Endodermal cell (in vitro differentiated cells): Measurements from ENCODE around the gene RPS5. TPM values are rescaled to one million over a fixed set of nuclear protein-coding genes. Genes with fewer than 3 reads are reported as not detected.

ENCODE experiments used
- DNase-seq: peaks from one replicate; pipeline ENCODE4 v3.0.0-alpha.2; 2017
- H3K27ac ChIP-seq: 2 replicates; pipeline ENCODE4 v1.5.1; 2013; ENCODE audit warnings: mild to moderate bottlenecking, low read depth, low read length, moderate library complexity
- H3K27me3 ChIP-seq: 2 replicates; pipeline ENCODE4 v1.6.1; 2013; ENCODE audit warnings: mild to moderate bottlenecking, low read length, moderate library complexity; ENCODE audit not compliant: insufficient read depth, control insufficient read depth, poor library complexity, severe bottlenecking
- H3K36me3 ChIP-seq: 2 replicates; pipeline ENCODE4 v1.7.0; 2013; ENCODE audit warnings: mild to moderate bottlenecking, low read length, moderate library complexity; ENCODE audit not compliant: control insufficient read depth, insufficient read depth
- H3K4me1 ChIP-seq: one replicate; pipeline ENCODE4 v1.7.0; 2013; ENCODE audit warnings: low read length; ENCODE audit not compliant: control insufficient read depth, insufficient read depth
- H3K4me3 ChIP-seq: 2 replicates; pipeline ENCODE4 v1.5.1; 2013; ENCODE audit warnings: mild to moderate bottlenecking, low read length, moderate library complexity
- H3K9ac ChIP-seq: 2 replicates; pipeline ENCODE4 v1.6.1; 2013; ENCODE audit warnings: mild to moderate bottlenecking, low read length, moderate library complexity; ENCODE audit not compliant: poor library complexity, severe bottlenecking; ENCODE audit errors: extremely low read depth
- H3K9me3 ChIP-seq: 2 replicates; pipeline ENCODE4 v1.6.1; 2013; ENCODE audit warnings: mild to moderate bottlenecking, low read length, moderate library complexity; ENCODE audit not compliant: control insufficient read depth
- H3K27ac Mint-ChIP-seq: 2 replicates; pipeline ENCODE4 v1.8.0; 2020; ENCODE audit warnings: mixed read lengths
- H3K27me3 Mint-ChIP-seq: 2 replicates; pipeline ENCODE4 v1.8.0; 2021; ENCODE audit warnings: mild to moderate bottlenecking, mixed read lengths; ENCODE audit not compliant: insufficient read depth
- H3K36me3 Mint-ChIP-seq: 2 replicates; pipeline ENCODE4 v1.8.0; 2020; ENCODE audit warnings: low read depth, mixed read lengths
- H3K4me1 Mint-ChIP-seq: 2 replicates; pipeline ENCODE4 v1.8.0; 2020; ENCODE audit warnings: mixed read lengths
- H3K4me3 Mint-ChIP-seq: 2 replicates; pipeline ENCODE4 v1.8.0; 2020; ENCODE audit warnings: mild to moderate bottlenecking, moderate library complexity, mixed read lengths
- H3K9me3 Mint-ChIP-seq: 2 replicates; pipeline ENCODE4 v1.8.0; 2020; ENCODE audit warnings: mild to moderate bottlenecking, mixed read lengths
- WGBS, 2 experiments: methylation state at CpG; one replicate each; pipeline versions ENCODE4 v1.1.5 to v1.1.7; 2013; ENCODE audit warnings: missing lambda C conversion rate in 2 of 2, mixed read lengths in 1 of 2; ENCODE audit not compliant: insufficient coverage in 1 of 2, insufficient read length in 1 of 2; 5-methylcytosine and 5-hydroxymethylcytosine counted together
- total RNA-seq, 2 donors: library from RNA; stranded (reverse); fragmentation: NEBNext Ultra II Directional in 1 of 2; extraction: Animal tissue kit (Norgen Biotek cat#: 25700) in 1 of 2; gene quantifications; 2 replicates in 1 of 2; 3 replicates in 1 of 2; pipeline ENCODE4 v1.2.1, GENCODE V29; 2021
- TF ChIP-seq, protein P1 (sequence below): fragments of 200-600 bp; sonication (generic); conservative IDR thresholded peaks from 2 replicates; pipeline ENCODE4 v1.5.0; 2021; ENCODE audit warnings: antibody characterized with exemption, mild to moderate bottlenecking

The RPS5 gene
- total RNA-seq, 2 donors from 2014 or later, result 896 to 1,039 TPM

DNA sequence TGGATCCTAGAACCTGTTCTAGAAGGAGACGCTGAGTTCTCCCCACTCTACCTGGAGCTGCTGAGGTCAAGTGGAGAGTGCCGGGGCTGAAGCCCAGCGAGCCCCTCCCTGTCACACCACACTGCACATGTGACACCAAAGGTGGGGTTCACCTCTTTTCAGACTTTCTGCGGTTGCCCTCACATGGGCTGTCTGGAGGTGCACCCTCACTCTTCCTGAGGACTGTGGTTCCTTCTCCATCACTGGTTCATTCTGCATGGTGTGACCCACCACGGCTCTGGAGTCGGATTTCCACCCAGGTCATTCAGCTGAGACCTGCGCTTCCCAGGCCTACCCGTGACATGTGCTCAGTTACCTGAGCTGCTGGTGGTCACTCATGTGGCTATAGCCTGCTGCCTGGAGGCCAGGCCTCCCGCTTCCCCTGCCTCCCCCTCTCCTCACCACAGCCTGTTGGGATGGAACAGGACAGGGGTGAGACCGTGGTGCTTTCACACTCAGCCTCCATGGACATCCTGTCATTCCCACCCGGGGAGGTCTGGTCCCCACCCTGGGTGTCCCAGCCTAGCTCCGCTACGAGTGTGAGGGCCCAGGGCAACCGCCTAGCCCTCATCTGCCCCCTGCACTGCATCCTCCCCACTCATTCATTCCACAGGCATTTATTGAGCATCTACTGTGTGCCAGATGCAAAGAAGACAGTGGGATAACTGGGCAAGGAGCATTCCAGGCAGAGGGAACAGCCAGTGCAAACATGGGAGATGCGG, 33.2 kb upstream of the RPS5 start:
- Histone ChIP-seq H3K4me1 (no peaks in the 10 kb centered on the region), H3K36me3 (no peaks in the 10 kb centered on the region), H3K9me3 (no peaks in the 10 kb centered on the region), H3K9ac (no peak overlapping the region), H3K27me3 (no peaks in the 10 kb centered on the region), H3K27ac (no peak overlapping the region), H3K4me3 (no peak overlapping the region)
- no peaks in the 10 kb centered on the region for H3K36me3 Mint-ChIP-seq
- WGBS, 2 experiments, result 93 to 97% methylated on average over 12 to 15 of the region's 15 CpGs
- H3K27ac Mint-ChIP-seq, result no peak overlapping the region
- H3K9me3 Mint-ChIP-seq, result no peaks in the 10 kb centered on the region
- no peaks in the 10 kb centered on the region for H3K4me1 Mint-ChIP-seq
- H3K27me3 Mint-ChIP-seq, result peaks cover 37% of the 10 kb centered on the region
- no peak for DNase-seq
- TF ChIP-seq, protein P1, sequence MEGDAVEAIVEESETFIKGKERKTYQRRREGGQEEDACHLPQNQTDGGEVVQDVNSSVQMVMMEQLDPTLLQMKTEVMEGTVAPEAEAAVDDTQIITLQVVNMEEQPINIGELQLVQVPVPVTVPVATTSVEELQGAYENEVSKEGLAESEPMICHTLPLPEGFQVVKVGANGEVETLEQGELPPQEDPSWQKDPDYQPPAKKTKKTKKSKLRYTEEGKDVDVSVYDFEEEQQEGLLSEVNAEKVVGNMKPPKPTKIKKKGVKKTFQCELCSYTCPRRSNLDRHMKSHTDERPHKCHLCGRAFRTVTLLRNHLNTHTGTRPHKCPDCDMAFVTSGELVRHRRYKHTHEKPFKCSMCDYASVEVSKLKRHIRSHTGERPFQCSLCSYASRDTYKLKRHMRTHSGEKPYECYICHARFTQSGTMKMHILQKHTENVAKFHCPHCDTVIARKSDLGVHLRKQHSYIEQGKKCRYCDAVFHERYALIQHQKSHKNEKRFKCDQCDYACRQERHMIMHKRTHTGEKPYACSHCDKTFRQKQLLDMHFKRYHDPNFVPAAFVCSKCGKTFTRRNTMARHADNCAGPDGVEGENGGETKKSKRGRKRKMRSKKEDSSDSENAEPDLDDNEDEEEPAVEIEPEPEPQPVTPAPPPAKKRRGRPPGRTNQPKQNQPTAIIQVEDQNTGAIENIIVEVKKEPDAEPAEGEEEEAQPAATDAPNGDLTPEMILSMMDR, result no peak
- no peak overlapping the region for H3K4me3 Mint-ChIP-seq

DNA sequence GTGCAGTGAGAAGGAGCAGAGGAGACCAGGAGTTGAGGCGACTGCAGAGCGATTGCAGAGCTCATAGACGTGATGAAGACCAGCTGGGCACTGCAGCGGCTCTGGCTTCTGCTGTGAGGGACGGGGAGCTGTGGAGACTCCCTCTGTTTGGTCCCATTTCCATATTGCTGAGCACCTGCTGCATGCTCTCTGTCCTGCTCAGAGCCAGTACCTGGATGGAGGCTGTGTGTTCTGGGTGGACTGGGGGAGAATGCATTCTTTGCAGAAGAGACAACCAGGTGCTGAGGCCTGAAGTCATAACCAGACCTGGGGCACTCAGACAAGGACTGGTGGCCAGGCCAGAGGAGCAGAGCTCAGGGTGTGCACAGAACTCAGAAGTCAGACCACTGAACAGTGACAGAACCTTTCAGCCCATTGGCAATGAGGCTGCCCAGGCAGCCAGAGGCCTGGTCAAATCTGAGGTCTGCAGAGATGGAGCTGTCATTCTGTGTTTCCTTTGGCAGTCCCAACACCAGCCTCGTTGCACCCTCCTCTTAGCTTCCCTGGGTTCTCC, 32.5 kb upstream of the RPS5 start:
- peaks cover 31% of the 10 kb centered on the region for H3K27me3 Mint-ChIP-seq
- H3K36me3 ChIP-seq, result no peaks in the 10 kb centered on the region
- 90 to 93% methylated on average over 5 to 6 of the region's 6 CpGs for WGBS, 2 experiments
- no peaks in the 10 kb centered on the region for H3K4me1 Mint-ChIP-seq
- no peaks in the 10 kb centered on the region for H3K9me3 Mint-ChIP-seq
- H3K9ac ChIP-seq, result no peak overlapping the region
- no peak for DNase-seq
- no peaks in the 10 kb centered on the region for H3K9me3 ChIP-seq
- H3K4me3 ChIP-seq, result no peak overlapping the region
- H3K27ac ChIP-seq, result no peak overlapping the region
- H3K4me1 ChIP-seq, result no peaks in the 10 kb centered on the region
- TF ChIP-seq, protein P1, result no peak
- no peak overlapping the region for H3K27ac Mint-ChIP-seq
- no peaks in the 10 kb centered on the region for H3K36me3 Mint-ChIP-seq
- no peaks in the 10 kb centered on the region for H3K27me3 ChIP-seq
- no peak overlapping the region for H3K4me3 Mint-ChIP-seq

DNA sequence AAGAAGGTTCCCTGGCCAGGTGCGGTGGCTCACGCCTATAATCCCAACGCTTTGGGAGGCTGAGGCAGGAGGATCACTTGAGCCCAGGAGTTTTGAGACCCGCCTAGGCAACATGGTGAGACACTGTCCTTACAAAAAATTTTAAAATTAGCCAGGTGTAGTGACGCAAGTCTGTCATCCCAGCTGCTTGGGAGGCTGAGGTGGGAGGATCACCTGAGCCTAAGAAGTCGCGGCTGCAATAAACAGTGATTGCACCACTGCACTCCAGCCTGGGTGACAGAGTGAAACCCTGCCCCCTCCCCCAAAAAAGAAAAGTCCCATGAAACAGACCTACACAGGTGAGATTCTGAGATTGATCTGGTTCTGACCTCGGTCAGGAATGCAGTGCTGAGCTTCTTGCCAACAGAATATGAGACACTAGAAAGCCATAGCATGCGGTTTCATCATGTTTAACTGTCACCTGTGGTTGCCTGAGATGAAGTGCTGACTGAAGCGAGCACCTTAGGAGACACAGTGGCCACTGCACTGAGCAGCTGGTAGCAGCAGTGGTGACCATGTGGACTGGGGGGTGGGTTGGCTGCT, 31.8 kb upstream of the RPS5 start:
- Mint-ChIP-seq H3K9me3 (no peaks in the 10 kb centered on the region), H3K4me1 (no peaks in the 10 kb centered on the region), H3K36me3 (no peaks in the 10 kb centered on the region), H3K27me3 (peaks cover 23% of the 10 kb centered on the region), H3K27ac (no peak overlapping the region), H3K4me3 (no peak overlapping the region)
- no peak overlapping the region for H3K4me3 ChIP-seq
- H3K27ac ChIP-seq, result no peak overlapping the region
- DNase-seq, result no peak
- 88 to 96% methylated on average over 7 to 10 of the region's 10 CpGs for WGBS, 2 experiments
- H3K36me3 ChIP-seq, result no peaks in the 10 kb centered on the region
- H3K4me1 ChIP-seq, result no peaks in the 10 kb centered on the region
- no peaks in the 10 kb centered on the region for H3K27me3 ChIP-seq
- no peaks in the 10 kb centered on the region for H3K9me3 ChIP-seq
- no peak overlapping the region for H3K9ac ChIP-seq
- TF ChIP-seq, protein P1, result no peak
